DOHH2 (cell line): ENCODE data around the gene FRMPD1.
"Not testable (repeated sequence)": the region's sequence is repeated elsewhere in the genome, so short reads cannot be mapped to it uniquely, and the experiment has no call there.

Source experiments
- H3F3A ChIP-seq: fragments of 200-600 bp; sonication (generic), shearing (Covaris generic); 2 replicates; pipeline ENCODE4 v1.6.0; 2016; ENCODE audit warnings: antibody characterized with exemption, mild to moderate bottlenecking; ENCODE audit not compliant: control insufficient read depth, insufficient read depth
- H3K27ac ChIP-seq: fragments of 200-600 bp; sonication (generic); 2 replicates; pipeline ENCODE4 v1.5.1; 2014; ENCODE audit warnings: low read depth, mild to moderate bottlenecking, low read length, moderate library complexity
- H3K27me3 ChIP-seq: fragments of 200-600 bp; sonication (generic); 2 replicates; pipeline ENCODE4 v1.6.1; 2014; ENCODE audit warnings: mild to moderate bottlenecking, low read length, mixed read lengths; ENCODE audit not compliant: control insufficient read depth
- H3K36me3 ChIP-seq: fragments of 200-600 bp; sonication (generic); 2 replicates; pipeline ENCODE4 v1.6.1; 2014; ENCODE audit warnings: mild to moderate bottlenecking, low read length, moderate library complexity, mixed read lengths; ENCODE audit not compliant: control insufficient read depth
- H3K4me1 ChIP-seq: fragments of 200-600 bp; sonication (generic); 2 replicates; pipeline ENCODE4 v1.6.1; 2014; ENCODE audit warnings: mild to moderate bottlenecking, low read length, mixed read lengths; ENCODE audit not compliant: control insufficient read depth
- H3K4me2 ChIP-seq: fragments of 200-600 bp; sonication (generic); 2 replicates; pipeline ENCODE4 v1.6.0; 2014; ENCODE audit warnings: mild to moderate bottlenecking, low read length, moderate library complexity
- H3K4me3 ChIP-seq: fragments of 200-600 bp; sonication (generic); 2 replicates; pipeline ENCODE4 v1.5.1; 2014; ENCODE audit warnings: mild to moderate bottlenecking, low read length, mixed read lengths
- H3K79me2 ChIP-seq: fragments of 200-600 bp; sonication (generic); 2 replicates; pipeline ENCODE4 v1.6.1; 2014; ENCODE audit warnings: mild to moderate bottlenecking, low read length, mixed read lengths; ENCODE audit not compliant: control insufficient read depth
- H3K9me2 ChIP-seq: fragments of 200-600 bp; sonication (generic); replicated peaks from 2 replicates; pipeline ENCODE4 v1.6.1; 2014; ENCODE audit warnings: mild to moderate bottlenecking, low read length, mixed read lengths; ENCODE audit not compliant: control insufficient read depth
- H3K9me3 ChIP-seq: fragments of 200-600 bp; sonication (generic); 2 replicates; pipeline ENCODE4 v1.6.1; 2014; ENCODE audit warnings: antibody characterized with exemption, low read length, mixed read lengths; ENCODE audit not compliant: control insufficient read depth, insufficient read depth
- H4K20me1 ChIP-seq: fragments of 200-600 bp; sonication (generic); 2 replicates; pipeline ENCODE4 v1.6.0; 2014; ENCODE audit warnings: low read depth, mild to moderate bottlenecking, antibody characterized with exemption, low read length, moderate library complexity; ENCODE audit not compliant: control insufficient read depth, insufficient read depth
- EZH2phosphoT487 ChIP-seq: fragments of 200-600 bp; sonication (generic); IDR thresholded peaks from 2 replicates; pipeline ENCODE4 v1.6.1; 2017; ENCODE audit warnings: borderline replicate concordance, mild to moderate bottlenecking, antibody characterized with exemption, low read length, moderate library complexity, mixed read lengths
- TF ChIP-seq, protein P1 (sequence below): fragments of 200-600 bp; sonication (generic); IDR thresholded peaks from one replicate; pipeline ENCODE4 v1.5.1; 2014; ENCODE audit warnings: antibody characterized with exemption, mild to moderate bottlenecking, low read depth, low read length; ENCODE audit not compliant: poor library complexity, severe bottlenecking

FRMPD1 gene

GRCh38 chr9:37747271-37747753, 96.6 kb downstream of the FRMPD1 start:
- Histone ChIP-seq H4K20me1 (no peaks in the 10 kb centered on the region), H3K4me1 (no peaks in the 10 kb centered on the region), H3K9me2 (no peaks in the 10 kb centered on the region), H3K27me3 (peaks cover 4% of the 10 kb centered on the region; the same call in 1 of the 2 replicates), H3K36me3 (no peaks in the 10 kb centered on the region), H3K27ac (no peak overlapping the region), H3K4me3 (no peak overlapping the region), H3F3A (no peaks in the 10 kb centered on the region), H3K79me2 (no peaks in the 10 kb centered on the region), H3K9me3 (no peaks in the 10 kb centered on the region), H3K4me2 (no peak overlapping the region)
- TF ChIP-seq, protein P1, sequence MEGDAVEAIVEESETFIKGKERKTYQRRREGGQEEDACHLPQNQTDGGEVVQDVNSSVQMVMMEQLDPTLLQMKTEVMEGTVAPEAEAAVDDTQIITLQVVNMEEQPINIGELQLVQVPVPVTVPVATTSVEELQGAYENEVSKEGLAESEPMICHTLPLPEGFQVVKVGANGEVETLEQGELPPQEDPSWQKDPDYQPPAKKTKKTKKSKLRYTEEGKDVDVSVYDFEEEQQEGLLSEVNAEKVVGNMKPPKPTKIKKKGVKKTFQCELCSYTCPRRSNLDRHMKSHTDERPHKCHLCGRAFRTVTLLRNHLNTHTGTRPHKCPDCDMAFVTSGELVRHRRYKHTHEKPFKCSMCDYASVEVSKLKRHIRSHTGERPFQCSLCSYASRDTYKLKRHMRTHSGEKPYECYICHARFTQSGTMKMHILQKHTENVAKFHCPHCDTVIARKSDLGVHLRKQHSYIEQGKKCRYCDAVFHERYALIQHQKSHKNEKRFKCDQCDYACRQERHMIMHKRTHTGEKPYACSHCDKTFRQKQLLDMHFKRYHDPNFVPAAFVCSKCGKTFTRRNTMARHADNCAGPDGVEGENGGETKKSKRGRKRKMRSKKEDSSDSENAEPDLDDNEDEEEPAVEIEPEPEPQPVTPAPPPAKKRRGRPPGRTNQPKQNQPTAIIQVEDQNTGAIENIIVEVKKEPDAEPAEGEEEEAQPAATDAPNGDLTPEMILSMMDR, result peak; percentile 97
- TF ChIP-seq EZH2phosphoT487, result no peak

DNA sequence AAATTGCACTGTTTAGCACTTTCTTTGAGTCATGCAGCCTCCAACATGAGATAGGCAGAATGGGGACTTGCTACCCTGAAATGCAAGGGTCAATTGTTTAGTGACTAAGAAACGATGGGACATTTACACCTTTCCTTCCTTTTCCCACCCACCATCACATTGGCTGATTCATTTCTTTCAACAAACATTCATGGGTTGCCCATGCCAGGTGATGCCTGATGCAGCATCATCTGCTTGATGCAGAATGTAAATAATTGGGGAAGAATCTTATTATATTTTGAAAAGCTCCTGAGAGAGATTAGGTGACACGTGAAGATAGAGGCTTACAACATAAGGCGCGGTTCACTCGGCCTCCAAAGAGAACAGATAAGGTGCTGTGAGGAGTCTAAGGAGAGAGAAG, 98.4 kb downstream of the FRMPD1 start:
- no peaks in the 10 kb centered on the region for H3F3A ChIP-seq

GRCh38 chr9:37751186-37751585, 100.4 kb downstream of the FRMPD1 start:
- peaks cover 3% of the 10 kb centered on the region; the same call in 1 of the 2 replicates for H3K36me3 ChIP-seq
- no peaks in the 10 kb centered on the region for H3K27me3 ChIP-seq
- H3K4me1 ChIP-seq, result peaks cover 17% of the 10 kb centered on the region
- no peaks in the 10 kb centered on the region for H3F3A ChIP-seq
- no peak overlapping the region for H3K4me2 ChIP-seq
- H3K79me2 ChIP-seq, result peaks cover 11% of the 10 kb centered on the region
- peaks cover 7% of the 10 kb centered on the region; the same call in 1 of the 2 replicates for H3K9me3 ChIP-seq
- H3K27ac ChIP-seq, result no peak overlapping the region
- no peaks in the 10 kb centered on the region for H3K9me2 ChIP-seq
- TF ChIP-seq, protein P1, result no peak
- no peak for TF ChIP-seq EZH2phosphoT487
- no peak overlapping the region for H3K4me3 ChIP-seq
- H4K20me1 ChIP-seq, result no peaks in the 10 kb centered on the region

More for the DNA sequence above, 98.4 kb downstream of the FRMPD1 start:
- H3K27ac ChIP-seq, result no peak overlapping the region
- no peak overlapping the region for H3K4me3 ChIP-seq
- H3K9me3 ChIP-seq, result peaks cover 7% of the 10 kb centered on the region; the same call in 1 of the 2 replicates
- H3K4me1 ChIP-seq, result peaks cover 10% of the 10 kb centered on the region
- H3K36me3 ChIP-seq, result peaks cover 3% of the 10 kb centered on the region; the same call in 1 of the 2 replicates
- H3K9me2 ChIP-seq, result no peaks in the 10 kb centered on the region
- no peak overlapping the region for H3K4me2 ChIP-seq
- H3K79me2 ChIP-seq, result peaks cover 4% of the 10 kb centered on the region
- H4K20me1 ChIP-seq, result no peaks in the 10 kb centered on the region
- no peak for TF ChIP-seq EZH2phosphoT487
- TF ChIP-seq, protein P1, result no peak
- peaks cover 4% of the 10 kb centered on the region; the same call in 1 of the 2 replicates for H3K27me3 ChIP-seq

GRCh38 chr9:37751704-37752103, 101.0 kb downstream of the FRMPD1 start:
- not testable (repeated sequence) for H3F3A ChIP-seq, H3K36me3 ChIP-seq, H3K4me3 ChIP-seq, H3K27ac ChIP-seq, H3K27me3 ChIP-seq, H3K9me3 ChIP-seq, H3K4me2 ChIP-seq, H4K20me1 ChIP-seq, H3K9me2 ChIP-seq
- peaks cover 11% of the 10 kb centered on the region for H3K79me2 ChIP-seq
- H3K4me1 ChIP-seq, result peaks cover 17% of the 10 kb centered on the region

- H3K9me3 ChIP-seq, H3K9me2 ChIP-seq, H4K20me1 ChIP-seq, H3K4me3 ChIP-seq, H3K27ac ChIP-seq, H3K36me3 ChIP-seq, H3K27me3 ChIP-seq, H3F3A ChIP-seq, H3K4me2 ChIP-seq: not testable (repeated sequence)
- peaks cover 11% of the 10 kb centered on the region for H3K79me2 ChIP-seq
- peaks cover 17% of the 10 kb centered on the region for H3K4me1 ChIP-seq
These were observed 101.4 kb downstream of the FRMPD1 start for GRCh38 chr9:37752112-37752511.
